ENCODE data around the gene PDK3.

Gene PDK3

DNA sequence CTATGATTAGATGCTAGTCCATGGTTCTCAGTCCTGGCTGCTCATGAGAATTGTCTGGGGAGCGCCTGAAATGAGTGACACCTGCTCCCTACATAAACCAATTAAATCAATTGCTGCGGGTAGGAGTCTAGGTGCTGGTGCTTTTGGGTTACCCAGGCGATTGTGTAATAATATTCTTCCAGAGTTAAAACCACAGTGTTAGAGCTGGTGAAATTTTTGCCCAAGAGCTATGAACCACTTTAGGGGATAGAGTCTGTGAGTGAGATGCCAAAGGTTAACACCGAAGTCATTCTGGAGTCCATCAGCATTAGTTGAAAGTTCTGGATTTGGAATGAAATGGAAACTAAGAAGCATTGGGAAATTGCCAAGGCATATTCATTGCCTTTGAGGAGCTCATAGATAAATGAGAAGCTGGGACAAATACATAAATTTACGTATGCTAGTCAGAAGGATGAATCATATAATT, 15.3 kb downstream of the PDK3 start:
- no peak for DNase-seq (ENCODE audit: low read depth in 1 of 2, low spot score in 1 of 2)

- DNase-seq (ENCODE audit: low read depth in 1 of 2, low spot score in 1 of 2): no peak
Observed at GRCh38 chrX:24482823-24483415, 17.8 kb downstream of the PDK3 start.

DNA sequence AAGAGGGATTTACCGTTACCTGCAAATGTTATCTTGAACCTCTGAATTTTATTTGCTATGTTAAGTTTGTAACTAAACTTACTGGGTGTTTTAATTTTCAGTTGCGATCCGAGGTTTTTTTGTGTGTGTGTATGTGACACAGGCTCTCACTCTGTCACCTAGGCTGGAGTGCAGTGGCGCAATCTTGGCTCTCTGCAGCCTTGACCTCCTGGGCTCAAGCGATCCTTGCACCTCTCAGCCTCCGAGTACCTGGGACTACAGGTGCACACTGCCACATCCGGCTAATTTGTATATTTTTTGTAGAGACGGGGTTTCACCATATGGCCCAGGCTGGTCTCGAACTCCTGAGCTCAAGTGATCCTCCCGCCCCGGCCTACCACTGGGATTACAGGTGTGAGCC, 18.5 kb downstream of the PDK3 start:
- no peak for DNase-seq (ENCODE audit: low read depth in 1 of 2, low spot score in 1 of 2)

DNA sequence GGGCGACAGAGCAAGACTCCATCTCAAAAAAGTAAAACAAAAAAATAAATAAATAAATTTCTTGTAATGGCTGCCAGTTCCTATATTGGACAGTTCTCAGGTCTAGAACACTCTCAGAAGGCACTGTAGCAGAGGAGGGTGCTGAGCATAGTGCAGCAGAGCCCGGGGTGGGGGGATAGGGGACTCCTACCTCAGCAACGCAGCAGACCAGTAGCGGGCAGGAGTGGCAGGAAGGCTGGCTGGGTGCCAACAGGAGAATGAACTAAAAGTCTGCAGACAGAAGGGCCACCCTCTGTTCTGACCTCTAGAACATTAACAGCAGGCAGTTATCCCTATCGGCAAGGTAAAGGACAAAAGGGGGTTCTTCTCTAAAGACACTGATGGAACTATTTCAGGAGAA, 20.2 kb downstream of the PDK3 start:
- DNase-seq (ENCODE audit: low read depth in 1 of 2, low spot score in 1 of 2): no peak

GRCh38 chrX:24485976-24486680, 21.0 kb downstream of the PDK3 start:
- DNase-seq (ENCODE audit: low read depth in 1 of 2, low spot score in 1 of 2): no peak

DNA sequence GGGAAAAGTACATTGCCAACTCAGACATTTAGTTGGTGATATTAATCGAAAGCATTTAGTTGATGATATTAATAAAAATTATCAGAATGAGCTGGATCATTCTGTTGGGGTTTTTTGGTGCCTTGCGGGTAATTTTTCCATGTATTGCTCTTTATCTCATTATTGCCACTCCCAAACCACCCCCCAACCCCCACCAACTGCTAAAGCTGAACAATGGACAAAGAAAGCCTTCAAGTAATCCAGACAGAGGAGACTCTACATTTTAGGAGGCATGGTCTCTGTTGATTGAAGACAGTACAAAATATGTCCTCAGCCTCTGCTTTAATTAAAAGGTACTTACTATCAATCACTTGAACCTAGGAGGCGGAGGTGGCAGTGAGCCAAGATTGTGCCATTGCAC, 22.5 kb downstream of the PDK3 start:
- DNase-seq (ENCODE audit: low read depth in 1 of 2, low spot score in 1 of 2): no peak

DNA sequence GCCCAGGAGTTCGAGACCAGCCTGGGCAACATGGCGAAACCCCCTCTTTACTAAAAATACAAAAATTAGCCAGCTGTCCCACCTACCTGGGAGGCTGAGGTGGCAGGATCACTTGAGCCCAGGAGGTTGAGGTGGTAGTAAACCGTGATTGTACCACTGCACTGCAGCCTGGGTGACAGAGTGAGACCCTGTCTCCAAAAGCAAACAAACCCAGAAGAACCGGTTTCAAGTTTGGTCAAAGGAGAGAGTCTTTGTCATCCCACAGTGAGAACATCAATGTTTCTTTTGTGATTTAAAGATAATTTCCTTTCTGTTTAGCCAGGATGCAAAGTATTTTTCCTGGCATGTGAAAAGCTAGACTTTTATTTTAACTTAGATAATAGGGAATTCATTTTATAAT, 26.7 kb downstream of the PDK3 start:
- DNase-seq (ENCODE audit: low read depth in 1 of 2, low spot score in 1 of 2): no peak

- DNase-seq (ENCODE audit: low read depth in 1 of 2, low spot score in 1 of 2): no peak
Observed at GRCh38 chrX:24493740-24494581, 28.9 kb downstream of the PDK3 start.

GRCh38 chrX:24494647-24495075, 29.6 kb downstream of the PDK3 start:
- DNase-seq (ENCODE audit: low read depth in 1 of 2, low spot score in 1 of 2): no peak

GRCh38 chrX:24495700-24496099, 30.6 kb downstream of the PDK3 start:
- no peak for DNase-seq (ENCODE audit: low read depth in 1 of 2, low spot score in 1 of 2)

GRCh38 chrX:24498181-24498580, 33.1 kb downstream of the PDK3 start:
- no peak for DNase-seq (ENCODE audit: low read depth in 1 of 2, low spot score in 1 of 2)

GRCh38 chrX:24498975-24499374, 33.9 kb downstream of the PDK3 start:
- no peak for DNase-seq (ENCODE audit: low read depth in 1 of 2, low spot score in 1 of 2)

DNA sequence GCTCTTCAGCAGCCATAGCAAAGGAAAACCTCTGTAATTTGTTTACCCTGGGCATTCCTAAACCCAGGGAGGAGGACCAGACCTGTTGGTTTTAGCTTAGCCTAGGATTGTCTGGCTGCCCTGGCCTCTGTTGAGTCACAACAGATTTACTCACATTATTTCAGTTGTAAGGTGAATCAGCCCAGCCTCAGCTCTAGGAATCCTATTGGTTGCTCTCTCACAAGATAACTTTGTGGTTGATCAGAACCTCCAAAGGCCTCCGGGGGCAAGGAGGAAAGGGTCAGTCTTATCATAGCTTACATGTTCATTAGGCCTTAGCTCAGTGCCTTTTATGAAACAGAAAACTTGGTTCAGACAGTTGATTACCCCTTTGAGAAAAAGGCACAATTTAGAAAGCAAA, 41.0 kb downstream of the PDK3 start:
- no peak for DNase-seq (ENCODE audit: low read depth in 1 of 2, low spot score in 1 of 2)

- DNase-seq (ENCODE audit: low read depth in 1 of 2, low spot score in 1 of 2): no peak
Observed at GRCh38 chrX:24508375-24508774, 43.3 kb downstream of the PDK3 start.

DNA sequence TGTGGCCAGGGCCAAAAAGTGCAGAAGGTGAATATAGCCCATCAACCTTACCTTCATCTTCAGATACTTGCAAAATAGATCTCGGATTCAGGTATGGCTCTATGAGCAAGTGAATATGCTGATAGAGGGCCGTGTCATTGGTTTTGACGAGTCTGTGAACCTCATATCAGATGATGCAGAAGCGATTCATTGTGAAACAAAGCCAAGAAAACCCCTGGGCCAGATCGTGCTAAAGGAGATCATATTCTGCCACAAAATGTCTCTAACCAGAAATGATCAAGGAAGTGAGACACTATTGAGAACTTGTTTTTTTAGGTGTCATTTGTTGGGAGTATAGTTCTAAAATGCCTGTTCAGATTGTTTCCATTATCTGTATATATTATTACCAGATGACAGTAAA, 48.3 kb downstream of the PDK3 start:
- no peak for DNase-seq (ENCODE audit: low read depth in 1 of 2, low spot score in 1 of 2)

- no peak for DNase-seq (ENCODE audit: low read depth in 1 of 2, low spot score in 1 of 2)
Observed at GRCh38 chrX:24515447-24515846, 50.4 kb downstream of the PDK3 start.

- DNase-seq (ENCODE audit: low read depth in 1 of 2, low spot score in 1 of 2): no peak
Observed at GRCh38 chrX:24520472-24520871, 55.4 kb downstream of the PDK3 start.

GRCh38 chrX:24525455-24525854, 60.4 kb downstream of the PDK3 start:
- DNase-seq (ENCODE audit: low read depth in 1 of 2, low spot score in 1 of 2): no peak

DNA sequence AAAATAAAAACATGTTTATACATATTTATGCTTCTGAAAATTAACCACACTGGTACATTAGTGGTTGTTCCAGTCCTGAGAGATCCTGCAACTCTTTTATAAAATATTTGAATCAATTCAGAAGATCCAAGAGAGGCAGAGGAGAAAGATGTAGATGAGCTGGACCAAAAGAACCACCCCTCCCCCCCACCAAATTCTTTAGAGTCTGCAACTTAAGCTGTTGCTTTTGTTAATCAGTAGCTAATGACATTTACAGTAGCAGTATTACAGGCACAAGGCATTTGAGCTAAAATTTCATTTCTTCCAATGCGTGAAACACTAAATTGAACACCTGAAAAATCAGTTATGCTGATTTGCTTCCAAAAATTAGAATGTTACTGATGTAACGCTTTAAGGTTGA, 61.5 kb downstream of the PDK3 start:
- no peak for DNase-seq (ENCODE audit: low read depth in 1 of 2, low spot score in 1 of 2)

DNA sequence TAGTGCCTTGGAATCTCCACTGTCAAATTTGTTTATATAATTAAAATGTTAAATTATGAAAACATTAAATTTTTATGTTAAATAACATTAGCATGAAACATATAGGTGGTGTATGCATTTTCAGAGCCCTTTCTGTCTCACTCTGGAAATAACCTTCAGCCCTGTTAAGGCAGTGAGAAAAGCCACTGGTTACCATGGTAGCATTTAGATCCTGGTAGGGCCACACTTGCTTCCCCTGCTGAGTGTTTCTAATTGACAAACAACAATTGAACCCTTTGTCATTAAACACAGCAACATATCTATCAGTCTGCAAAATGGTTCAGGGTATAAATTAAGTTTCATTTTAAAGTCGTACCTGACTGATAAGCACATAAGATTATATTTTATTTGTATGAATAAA, 63.5 kb downstream of the PDK3 start:
- no peak for DNase-seq (ENCODE audit: low read depth in 1 of 2, low spot score in 1 of 2)

DNA sequence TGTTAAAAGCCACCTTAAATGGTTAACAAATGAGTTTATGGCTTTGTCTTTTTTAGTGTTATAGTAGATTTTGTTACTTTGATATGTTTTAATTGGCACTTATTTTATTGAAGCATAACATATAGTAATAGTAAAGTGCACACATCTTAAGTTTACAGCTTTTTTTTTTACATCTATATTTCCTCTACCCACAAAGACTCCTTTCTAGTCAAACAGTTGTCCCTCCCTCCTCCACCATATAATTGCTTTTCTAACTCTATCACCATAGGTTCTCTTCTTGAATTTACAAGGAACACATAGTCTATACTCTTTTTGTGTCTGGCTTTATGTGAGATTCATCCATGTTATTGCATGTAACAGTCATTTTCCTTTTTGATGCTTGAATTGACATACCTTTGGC, 71.5 kb downstream of the PDK3 start:
- no peak for DNase-seq (ENCODE audit: low read depth in 1 of 2, low spot score in 1 of 2)

GRCh38 chrX:24542756-24543155, 77.7 kb downstream of the PDK3 start:
- DNase-seq (ENCODE audit: low read depth in 1 of 2, low spot score in 1 of 2): no peak

Measured in stimulated activated CD4-positive, alpha-beta T cell treated with anti-CD3 and anti-CD28 coated beads, Interleukin-15, amount 100 ng/mL, for 1 hour (primary cell).